Measurements from ENCODE around the gene FBXL19. TPM values are rescaled to one million over a fixed set of nuclear protein-coding genes. Genes with fewer than 3 reads are reported as not detected.

FBXL19 gene
- total RNA-seq, 1 experiment from 2014 or later = 14.2 TPM

DNA sequence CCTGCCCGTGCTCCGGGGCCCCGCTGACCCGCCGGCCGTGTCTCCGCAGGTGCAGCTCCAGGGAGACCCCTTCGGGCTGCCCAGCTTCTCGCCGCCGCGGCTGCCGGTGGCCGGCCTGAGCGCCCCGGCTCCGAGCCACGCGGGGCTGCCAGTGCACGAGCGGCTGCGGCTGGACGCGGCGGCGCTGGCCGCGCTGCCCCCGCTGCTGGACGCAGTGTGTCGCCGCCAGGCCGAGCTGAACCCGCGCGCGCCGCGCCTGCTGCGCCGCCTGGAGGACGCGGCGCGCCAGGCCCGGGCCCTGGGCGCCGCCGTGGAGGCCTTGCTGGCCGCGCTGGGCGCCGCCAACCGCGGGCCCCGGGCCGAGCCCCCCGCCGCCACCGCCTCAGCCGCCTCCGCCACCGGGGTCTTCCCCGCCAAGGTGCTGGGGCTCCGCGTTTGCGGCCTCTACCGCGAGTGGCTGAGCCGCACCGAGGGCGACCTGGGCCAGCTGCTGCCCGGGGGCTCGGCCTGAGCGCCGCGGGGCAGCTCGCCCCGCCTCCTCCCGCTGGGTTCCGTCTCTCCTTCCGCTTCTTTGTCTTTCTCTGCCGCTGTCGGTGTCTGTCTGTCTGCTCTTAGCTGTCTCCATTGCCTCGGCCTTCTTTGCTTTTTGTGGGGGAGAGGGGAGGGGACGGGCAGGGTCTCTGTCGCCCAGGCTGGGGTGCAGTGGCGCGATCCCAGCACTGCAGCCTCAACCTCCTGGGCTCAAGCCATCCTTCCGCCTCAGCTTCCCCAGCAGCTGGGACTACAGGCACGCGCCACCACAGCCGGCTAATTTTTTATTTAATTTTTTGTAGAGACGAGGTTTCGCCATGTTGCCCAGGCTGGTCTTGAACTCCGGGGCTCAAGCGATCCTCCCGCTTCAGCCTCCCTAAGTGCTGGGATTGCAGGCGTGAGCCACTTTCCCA is 21.1 kb upstream of the FBXL19 start:
- DNase-seq = peak; percentile 66 to 75
- Histone ChIP-seq H3K36me3 (no peaks in the 10 kb centered on the region), H3K27me3 (no peaks in the 10 kb centered on the region), H3K4me1 (no peaks in the 10 kb centered on the region; the same call in 1 of the 2 replicates), H3K9me3 (replicated peaks) (no peaks in the 10 kb centered on the region), H3K27ac (peak overlapping the region; percentile 76), H3K4me3 (peak overlapping the region; percentile 64)

DNA sequence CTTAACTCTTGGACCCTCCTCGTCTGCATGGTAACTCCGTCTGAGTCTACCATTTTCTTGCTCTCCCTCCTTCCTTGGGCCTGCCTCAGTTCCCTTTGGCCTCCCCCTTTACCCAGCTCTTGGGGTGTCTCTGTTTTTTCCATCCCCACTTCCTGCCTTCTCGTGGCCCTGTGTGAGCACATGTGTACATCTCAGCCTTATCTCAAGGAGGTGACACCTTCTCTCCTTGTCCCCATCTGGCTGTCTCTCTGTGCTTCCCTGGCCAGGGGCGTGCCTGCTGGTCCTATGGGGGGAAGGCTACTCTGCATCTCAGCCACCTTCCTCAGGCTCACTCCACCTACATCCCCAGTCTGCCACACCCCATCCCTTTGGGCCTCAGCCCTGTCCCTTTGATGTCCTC is 20.4 kb upstream of the FBXL19 start:
- H3K4me1 ChIP-seq = peaks cover 2% of the 10 kb centered on the region; the same call in 1 of the 2 replicates
- no peaks in the 10 kb centered on the region for H3K9me3 ChIP-seq (replicated peaks)
- H3K4me3 ChIP-seq = no peak overlapping the region
- H3K27me3 ChIP-seq = no peaks in the 10 kb centered on the region
- no peaks in the 10 kb centered on the region for H3K36me3 ChIP-seq
- peak overlapping the region; percentile 76; the same call in 1 of the 2 replicates for H3K27ac ChIP-seq
- DNase-seq = no peak

DNA sequence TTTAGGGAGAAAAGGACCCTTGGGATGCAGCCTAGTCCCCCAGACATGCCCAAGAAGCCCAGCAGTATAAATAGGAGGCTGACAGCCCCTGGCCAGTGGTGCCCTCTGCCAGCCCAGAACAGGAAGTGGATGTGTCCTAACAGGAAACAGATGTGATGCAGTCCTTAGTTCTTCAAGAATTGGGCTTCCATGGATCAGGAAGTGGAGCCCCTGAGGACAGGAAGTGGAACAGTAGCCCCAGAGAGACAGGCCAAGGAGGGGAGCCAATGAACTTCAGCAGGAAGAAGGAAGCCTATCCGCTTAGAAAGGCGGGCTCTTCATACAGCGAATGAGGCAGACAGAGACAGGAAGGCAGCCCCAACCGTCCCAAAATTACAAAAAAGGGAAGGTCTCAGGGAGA is 19.8 kb upstream of the FBXL19 start:
- no peaks in the 10 kb centered on the region for H3K27me3 ChIP-seq
- peaks cover 2% of the 10 kb centered on the region; the same call in 1 of the 2 replicates for H3K4me1 ChIP-seq
- no peak overlapping the region for H3K27ac ChIP-seq
- DNase-seq = peak in 1 of 2 experiments; percentile 44
- no peaks in the 10 kb centered on the region for H3K9me3 ChIP-seq (replicated peaks)
- H3K4me3 ChIP-seq = no peak overlapping the region
- H3K36me3 ChIP-seq = no peaks in the 10 kb centered on the region

DNA sequence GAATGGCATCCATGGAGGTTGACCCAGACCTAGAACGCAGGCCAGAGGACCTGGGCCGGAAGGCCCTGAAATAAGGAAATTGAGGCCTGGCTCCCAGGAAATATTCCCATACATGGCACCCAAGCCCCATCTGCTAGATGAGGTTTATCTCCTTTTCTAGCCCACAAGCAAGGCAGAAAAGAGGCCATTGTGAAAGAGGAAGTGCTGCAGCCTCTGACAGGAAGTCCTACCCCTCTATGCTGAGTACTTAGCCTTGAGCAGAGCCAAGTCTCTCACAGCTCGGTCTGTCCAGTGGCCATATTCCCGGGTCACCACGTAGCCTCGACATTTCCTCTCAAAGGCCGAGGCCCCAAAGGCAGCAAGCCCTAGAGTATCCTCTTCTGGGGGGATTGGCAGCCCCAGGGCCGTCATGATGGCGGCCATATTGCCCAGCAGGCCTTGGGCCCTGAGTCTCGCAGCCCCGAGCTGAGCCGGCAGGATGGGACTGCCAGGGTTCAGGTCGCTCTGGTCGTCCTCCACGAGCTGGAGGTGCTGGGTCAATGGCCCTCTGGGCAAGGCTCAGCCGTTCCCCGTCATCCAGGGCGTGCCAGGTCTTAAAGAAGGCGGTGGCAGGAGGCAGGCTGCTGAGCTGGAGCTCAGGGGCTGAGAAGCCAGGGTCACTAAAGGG is 19.1 kb upstream of the FBXL19 start:
- Histone ChIP-seq H3K4me1 (peaks cover 2% of the 10 kb centered on the region; the same call in 1 of the 2 replicates), H3K27me3 (no peaks in the 10 kb centered on the region), H3K36me3 (no peaks in the 10 kb centered on the region), H3K9me3 (replicated peaks) (no peaks in the 10 kb centered on the region), H3K4me3 (no peak overlapping the region), H3K27ac (no peak overlapping the region)
- DNase-seq = no peak

DNA sequence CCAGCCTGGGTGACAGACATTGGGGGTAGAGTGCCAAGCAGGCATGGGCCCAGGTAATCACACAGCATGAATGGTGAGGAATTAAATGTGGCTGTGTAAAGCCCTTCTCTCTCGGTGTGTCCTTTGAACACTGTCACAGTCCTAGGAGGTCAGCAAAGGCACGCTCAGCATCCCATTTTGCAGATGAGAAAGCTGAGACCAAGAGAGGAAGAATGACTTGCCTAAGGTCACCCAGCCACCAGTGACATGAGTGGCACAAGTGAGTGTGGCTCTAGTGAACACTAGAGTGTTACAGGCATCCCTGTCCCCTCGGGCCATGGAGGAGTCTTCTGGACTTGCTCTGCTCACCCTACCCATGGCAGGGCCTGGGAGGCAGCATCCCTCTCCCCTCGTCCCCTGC is 16.3 kb upstream of the FBXL19 start:
- no peaks in the 10 kb centered on the region for H3K36me3 ChIP-seq
- DNase-seq = no peak
- no peak overlapping the region for H3K4me3 ChIP-seq
- H3K4me1 ChIP-seq = peaks cover 2% of the 10 kb centered on the region; the same call in 1 of the 2 replicates
- peaks cover 3% of the 10 kb centered on the region; the same call in 1 of the 2 replicates for H3K27me3 ChIP-seq
- H3K9me3 ChIP-seq (replicated peaks) = no peaks in the 10 kb centered on the region
- no peak overlapping the region for H3K27ac ChIP-seq

DNA sequence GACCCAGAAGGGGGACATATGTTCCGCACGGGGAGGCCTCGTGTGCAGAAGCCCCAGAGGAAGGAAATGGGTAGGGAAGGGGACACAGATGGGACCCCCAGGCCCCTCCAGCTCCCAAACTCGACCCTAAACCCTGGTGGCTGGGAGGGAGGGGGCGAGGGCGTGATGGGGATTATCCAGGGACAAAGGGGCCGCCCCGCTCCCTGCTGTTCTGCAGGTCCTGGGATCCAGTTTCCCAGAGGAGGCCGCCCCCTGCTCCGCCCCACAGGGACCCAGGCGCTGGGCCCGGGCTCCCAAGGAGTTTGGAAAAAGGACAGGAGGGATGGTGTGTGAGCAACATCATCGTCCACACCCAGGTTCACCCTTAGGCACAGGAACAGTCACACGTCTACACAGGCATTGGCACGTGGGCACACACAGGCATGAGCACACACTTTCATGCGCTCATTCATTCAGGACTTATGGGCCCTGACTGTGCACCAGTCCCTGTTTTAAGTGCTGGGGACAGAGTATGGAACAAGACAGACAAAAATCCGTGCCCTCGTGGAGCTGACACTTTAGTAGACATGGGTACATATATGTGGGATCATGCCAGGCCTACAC is 12.8 kb upstream of the FBXL19 start:
- peaks cover 2% of the 10 kb centered on the region; the same call in 1 of the 2 replicates for H3K4me1 ChIP-seq
- DNase-seq = no peak
- peaks cover 3% of the 10 kb centered on the region; the same call in 1 of the 2 replicates for H3K27me3 ChIP-seq
- H3K9me3 ChIP-seq (replicated peaks) = no peaks in the 10 kb centered on the region
- no peaks in the 10 kb centered on the region for H3K36me3 ChIP-seq
- H3K4me3 ChIP-seq = no peak overlapping the region
- H3K27ac ChIP-seq = no peak overlapping the region

DNA sequence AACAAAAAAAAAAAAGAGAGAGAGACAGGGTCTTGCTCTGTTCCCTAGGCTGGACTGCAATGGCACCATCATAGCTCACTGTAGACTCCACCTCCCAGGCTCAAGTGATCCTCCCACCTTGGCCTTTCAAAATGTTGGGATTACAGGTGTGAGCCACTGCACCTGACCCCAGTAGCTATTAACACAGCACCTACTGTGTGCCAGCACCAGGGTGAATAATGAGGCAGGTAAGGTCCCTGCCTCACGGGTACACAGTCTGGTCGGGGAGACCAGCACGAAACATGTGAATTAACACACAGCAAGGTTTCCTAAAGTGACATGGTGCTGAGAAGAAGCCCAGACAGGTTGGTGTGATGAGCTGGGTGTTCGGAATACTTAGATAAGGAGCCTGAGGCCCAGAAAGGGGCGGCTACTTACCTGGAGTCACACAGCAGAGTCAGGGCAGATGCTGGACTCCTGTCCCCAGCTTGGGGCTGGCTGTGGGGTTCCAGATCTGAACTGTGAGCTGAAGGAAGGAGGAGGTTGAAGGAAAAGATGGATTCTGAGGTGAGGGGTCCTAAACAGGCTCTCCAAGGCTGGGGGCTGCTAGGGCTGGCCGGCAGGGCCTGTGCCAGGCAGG is 10.5 kb upstream of the FBXL19 start:
- DNase-seq = no peak
- Histone ChIP-seq H3K4me3 (no peak overlapping the region), H3K4me1 (no peaks in the 10 kb centered on the region), H3K9me3 (replicated peaks) (no peaks in the 10 kb centered on the region), H3K27me3 (peaks cover 3% of the 10 kb centered on the region; the same call in 1 of the 2 replicates), H3K27ac (no peak overlapping the region), H3K36me3 (no peaks in the 10 kb centered on the region)

DNA sequence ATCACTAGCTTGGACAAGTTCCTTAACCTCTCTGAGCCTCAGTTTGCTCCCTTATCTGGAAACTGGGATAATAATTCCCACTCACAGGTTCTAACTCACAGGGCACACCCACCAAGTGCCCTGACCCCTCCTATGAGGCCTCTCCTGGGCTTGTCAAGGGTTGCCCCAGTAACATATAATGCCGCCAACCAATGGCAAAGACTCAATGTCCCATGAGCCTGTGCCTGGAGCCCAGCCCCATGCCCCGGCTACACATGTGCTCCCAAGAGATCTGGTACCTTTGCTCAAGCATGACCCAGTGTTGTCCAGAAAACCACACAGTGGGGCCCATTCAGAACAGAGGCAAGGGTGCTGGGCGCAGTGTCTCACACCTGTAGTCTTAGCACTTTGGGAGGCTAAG is 8.5 kb upstream of the FBXL19 start:
- no peaks in the 10 kb centered on the region for H3K9me3 ChIP-seq (replicated peaks)
- no peaks in the 10 kb centered on the region for H3K4me1 ChIP-seq
- H3K4me3 ChIP-seq = no peak overlapping the region
- no peak overlapping the region for H3K27ac ChIP-seq
- DNase-seq = no peak
- H3K36me3 ChIP-seq = no peaks in the 10 kb centered on the region
- H3K27me3 ChIP-seq = peaks cover 3% of the 10 kb centered on the region; the same call in 1 of the 2 replicates

DNA sequence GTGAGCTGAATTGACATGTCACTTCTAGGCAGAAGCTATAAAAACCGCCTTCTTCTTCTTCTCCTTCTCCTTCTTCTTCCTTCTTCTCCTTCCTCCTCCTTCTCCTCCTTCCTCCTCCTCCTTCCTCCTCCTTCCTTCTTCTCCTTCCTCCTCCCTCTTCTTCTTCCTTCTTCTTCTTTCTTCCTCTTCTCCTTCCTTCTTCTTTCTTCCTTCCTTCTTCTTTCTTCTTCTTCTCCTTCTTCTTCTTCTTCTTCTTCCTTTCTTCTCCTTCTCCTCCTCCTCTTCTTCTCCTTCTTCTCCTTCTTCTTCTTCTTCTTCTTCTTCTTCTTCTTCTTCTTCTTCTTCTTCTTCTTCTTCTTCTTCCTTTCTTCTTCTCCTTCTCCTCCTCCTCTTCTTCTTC is 4.8 kb upstream of the FBXL19 start:
- DNase-seq = no peak
- Histone ChIP-seq H3K36me3 (no peaks in the 10 kb centered on the region), H3K27ac (no peak overlapping the region), H3K27me3 (no peaks in the 10 kb centered on the region), H3K4me3 (no peak overlapping the region), H3K9me3 (replicated peaks) (no peaks in the 10 kb centered on the region), H3K4me1 (no peaks in the 10 kb centered on the region)

DNA sequence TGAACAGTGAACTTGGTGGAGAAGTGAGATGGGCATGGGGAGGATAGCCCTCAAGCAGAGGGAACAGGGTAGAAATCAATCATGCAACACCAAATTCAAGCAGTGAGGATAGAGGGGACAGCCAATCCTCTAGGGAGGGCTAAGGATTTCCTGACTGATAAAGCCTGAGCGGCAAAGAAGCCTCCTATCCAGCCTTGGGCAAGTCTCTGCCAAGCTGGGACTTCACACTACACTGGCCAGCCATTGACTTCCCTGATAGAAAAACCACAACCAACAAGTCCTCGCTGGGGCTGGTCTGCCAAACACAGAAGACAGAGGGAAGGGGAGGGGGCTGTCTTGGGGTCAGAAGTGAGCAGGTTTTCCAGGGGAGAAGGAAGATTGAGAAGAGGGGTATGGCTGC is 2.5 kb upstream of the FBXL19 start:
- DNase-seq = no peak
- H3K27me3 ChIP-seq = no peaks in the 10 kb centered on the region
- H3K36me3 ChIP-seq = no peaks in the 10 kb centered on the region
- no peaks in the 10 kb centered on the region for H3K9me3 ChIP-seq (replicated peaks)
- H3K4me1 ChIP-seq = no peaks in the 10 kb centered on the region
- H3K27ac ChIP-seq = no peak overlapping the region
- H3K4me3 ChIP-seq = no peak overlapping the region

DNA sequence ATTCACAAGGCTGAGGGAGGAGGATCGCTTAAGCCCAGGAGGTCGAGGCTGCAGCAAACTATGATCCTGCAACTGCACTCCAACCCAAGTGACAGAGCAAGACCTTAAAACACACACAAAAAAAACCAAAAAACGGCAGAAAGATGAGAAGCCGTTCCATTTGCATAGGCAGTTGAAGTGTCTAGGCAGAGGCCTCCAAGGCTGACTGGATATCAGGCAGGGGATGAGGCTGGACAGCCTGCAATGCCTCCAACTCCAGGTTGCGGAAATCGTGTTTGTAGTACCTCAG is 2.0 kb upstream of the FBXL19 start:
- Histone ChIP-seq H3K36me3 (no peaks in the 10 kb centered on the region), H3K27ac (no peak overlapping the region), H3K9me3 (replicated peaks) (no peaks in the 10 kb centered on the region), H3K4me3 (no peak overlapping the region), H3K4me1 (no peaks in the 10 kb centered on the region), H3K27me3 (no peaks in the 10 kb centered on the region)
- no peak for DNase-seq

DNA sequence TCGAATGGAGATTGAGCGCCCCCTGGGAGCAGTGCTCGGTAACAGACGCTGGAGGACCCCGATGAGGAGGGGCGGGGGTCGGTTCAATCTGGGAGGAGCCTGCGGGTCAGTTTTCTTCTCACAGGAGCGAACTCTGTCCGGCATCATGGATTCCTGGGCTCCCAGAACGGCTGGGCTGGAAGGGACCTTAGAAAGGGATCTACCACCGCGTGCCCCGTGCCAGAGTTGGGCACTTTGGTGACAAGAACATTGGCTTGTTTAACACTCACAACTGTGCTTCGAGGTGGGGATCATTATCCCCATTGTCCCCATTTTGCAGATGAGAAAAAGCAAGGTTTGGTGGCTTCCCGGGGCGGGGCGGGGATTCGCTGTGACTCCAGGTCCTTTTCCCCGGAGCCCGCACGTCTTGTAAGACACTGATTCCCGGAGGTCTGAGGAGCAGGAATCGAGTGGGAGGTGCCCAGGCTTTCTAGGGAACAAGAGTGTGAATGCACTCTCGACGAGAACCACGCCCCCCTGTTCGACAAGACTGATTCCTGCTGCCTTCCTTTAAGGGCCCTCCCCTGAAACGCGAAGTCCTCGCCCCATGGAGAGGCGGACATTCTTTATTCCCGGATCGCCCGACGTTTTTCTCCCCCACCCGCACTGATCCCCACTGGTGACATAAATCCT is 1.5 kb upstream of the FBXL19 start:
- Histone ChIP-seq H3K4me1 (no peaks in the 10 kb centered on the region), H3K36me3 (no peaks in the 10 kb centered on the region), H3K9me3 (replicated peaks) (no peaks in the 10 kb centered on the region), H3K4me3 (peak overlapping the region; percentile 89), H3K27me3 (no peaks in the 10 kb centered on the region), H3K27ac (peak overlapping the region; percentile 41)
- peak; percentile 89 to 93 for DNase-seq

DNA sequence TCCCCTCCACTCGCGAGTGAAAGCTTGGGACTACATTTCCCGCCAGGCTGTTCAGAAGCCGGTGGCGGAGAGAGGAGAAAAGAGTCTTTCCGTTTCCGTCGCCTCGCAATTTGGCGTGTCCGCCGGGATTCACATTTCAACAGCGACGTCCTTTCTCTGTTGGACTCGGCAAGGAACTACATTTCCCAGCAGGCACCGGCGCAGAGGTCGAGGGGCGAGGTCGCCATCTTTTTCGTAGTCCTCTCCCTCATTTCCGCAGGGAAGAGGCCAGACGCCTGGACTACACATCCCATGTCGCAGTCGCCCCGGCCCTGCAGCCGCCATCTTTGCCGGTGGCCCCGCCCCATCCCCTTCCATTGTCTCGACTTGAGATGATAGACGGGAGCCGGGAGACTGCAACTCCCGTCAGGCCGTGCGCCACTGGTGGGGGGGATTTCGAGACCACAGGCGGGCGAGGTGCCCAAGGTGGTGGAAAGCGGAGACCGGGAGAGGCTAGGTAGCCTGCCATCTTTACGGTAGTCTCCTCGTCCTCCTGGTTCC is 882 bp upstream of the FBXL19 start:
- H3K4me1 ChIP-seq = no peaks in the 10 kb centered on the region
- H3K27me3 ChIP-seq = no peaks in the 10 kb centered on the region
- peak; percentile 99 for DNase-seq
- H3K4me3 ChIP-seq = peak overlapping the region; percentile 89
- H3K36me3 ChIP-seq = no peaks in the 10 kb centered on the region
- H3K9me3 ChIP-seq (replicated peaks) = no peaks in the 10 kb centered on the region
- peak overlapping the region; percentile 88 for H3K27ac ChIP-seq

DNA sequence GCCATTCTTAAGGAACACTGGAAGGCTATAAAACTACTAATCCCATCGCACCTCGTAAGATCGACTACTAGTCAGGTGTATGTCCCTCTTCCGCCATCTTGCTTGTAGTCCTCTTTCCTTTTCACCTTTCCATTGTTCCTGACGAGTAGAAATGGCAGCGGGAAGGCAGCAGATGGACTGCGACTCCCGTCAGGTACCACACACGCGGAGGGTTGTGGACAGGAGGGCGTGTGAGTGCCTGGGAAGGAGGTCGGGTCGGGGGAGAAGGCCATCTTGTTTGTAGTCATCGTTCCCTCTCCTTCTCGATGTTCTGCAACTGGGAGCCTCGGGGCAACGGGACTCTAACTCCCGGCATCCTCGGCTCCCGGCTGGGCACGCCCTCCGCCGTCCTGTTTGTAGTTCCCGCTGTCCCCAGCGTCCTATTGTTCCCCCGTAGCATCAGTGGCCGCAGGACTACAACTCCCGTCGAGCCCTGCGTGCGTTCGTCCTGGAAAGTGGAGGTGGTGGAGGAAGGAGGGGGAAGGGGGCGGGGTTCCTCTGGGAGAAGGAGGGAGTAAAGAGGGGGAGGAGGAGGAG is 324 bp upstream of the FBXL19 start:
- peak; percentile 99 for DNase-seq
- Histone ChIP-seq H3K4me1 (no peaks in the 10 kb centered on the region), H3K36me3 (no peaks in the 10 kb centered on the region), H3K4me3 (peak overlapping the region; percentile 89), H3K9me3 (replicated peaks) (no peaks in the 10 kb centered on the region), H3K27me3 (no peaks in the 10 kb centered on the region), H3K27ac (peak overlapping the region; percentile 88)

Data from SJCRH30 (cell line).